Measurements from ENCODE around the gene COX19.

- TF ChIP-seq CTCF (IDR thresholded peaks at IDR 0.05; ENCODE audit: low read depth, low read length) (no peak), EZH2phosphoT487 (IDR thresholded peaks at IDR 0.05; ENCODE audit: low read depth) (no peak)
Measured at GRCh38 chr7:938546-939185, 36.7 kb downstream of the COX19 start.

All from OCI-LY3 (cell line).